HG03139 (cell line): ENCODE measurements around the gene GNL3.
"Not testable (repeated sequence)": the region's sequence is repeated elsewhere in the genome, so short reads cannot be mapped to it uniquely, and the experiment has no call there.

Experiments used
- ATAC-seq: cut with Tn5 transposase; IDR thresholded peaks from one replicate; pipeline ENCODE4 v1.9.1; 2021; ENCODE audit not compliant: unreplicated experiment

GNL3 gene

GRCh38 chr3:52685709-52686691, at the start of gene GNL3, which contains the start of gene PBRM1:
GNL3 (plus strand) TSS chr3:52686032; CDS start chr3:52686093, 61 bp downstream.
PBRM1 (minus strand) TSS chr3:52685913.
- ATAC-seq, result peak; percentile 59

DNA sequence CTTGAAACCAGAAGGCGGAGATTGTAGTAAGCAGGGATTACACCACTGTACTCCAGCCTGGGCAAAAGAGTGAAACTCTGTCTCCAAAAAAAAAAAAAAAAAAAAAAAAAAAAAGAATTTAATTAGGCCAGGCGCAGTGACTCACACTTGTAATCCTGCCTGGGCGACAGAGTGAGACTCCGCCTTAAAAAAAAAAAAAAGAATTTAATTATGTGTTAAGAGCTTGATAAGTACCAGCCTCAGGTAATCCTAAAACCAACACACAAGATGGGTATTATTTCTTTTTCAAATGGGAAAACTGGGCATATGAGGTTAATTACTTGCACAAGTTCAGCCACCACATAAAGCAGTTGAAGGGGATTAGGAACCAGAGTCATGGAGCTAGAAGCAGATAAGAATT, 49.2 kb upstream of the GNL3 start:
- no peak for ATAC-seq

DNA sequence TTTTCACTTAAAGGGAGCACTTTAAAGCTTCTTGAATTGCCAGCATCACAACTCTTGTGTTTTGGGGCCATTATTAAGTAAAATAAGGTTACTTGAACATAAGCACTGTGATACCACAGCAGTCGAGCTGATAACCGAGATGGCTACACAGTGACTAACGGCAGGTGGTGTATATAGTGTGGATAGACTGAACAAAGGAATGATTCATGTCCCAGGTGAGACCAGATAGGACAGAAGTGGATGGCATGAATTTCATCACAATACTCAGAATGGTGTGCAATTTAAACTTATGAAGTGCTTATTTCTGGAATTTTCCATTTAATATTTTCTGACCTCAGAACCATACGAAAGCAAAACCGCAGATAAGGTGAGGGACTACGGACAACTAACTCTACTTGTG, 40.3 kb upstream of the GNL3 start:
- ATAC-seq, result no peak

GRCh38 chr3:52649461-52650210, 36.2 kb upstream of the GNL3 start:
- ATAC-seq, result no peak

- no peak for ATAC-seq
Observed at GRCh38 chr3:52650439-52650838, 35.4 kb upstream of the GNL3 start.

DNA sequence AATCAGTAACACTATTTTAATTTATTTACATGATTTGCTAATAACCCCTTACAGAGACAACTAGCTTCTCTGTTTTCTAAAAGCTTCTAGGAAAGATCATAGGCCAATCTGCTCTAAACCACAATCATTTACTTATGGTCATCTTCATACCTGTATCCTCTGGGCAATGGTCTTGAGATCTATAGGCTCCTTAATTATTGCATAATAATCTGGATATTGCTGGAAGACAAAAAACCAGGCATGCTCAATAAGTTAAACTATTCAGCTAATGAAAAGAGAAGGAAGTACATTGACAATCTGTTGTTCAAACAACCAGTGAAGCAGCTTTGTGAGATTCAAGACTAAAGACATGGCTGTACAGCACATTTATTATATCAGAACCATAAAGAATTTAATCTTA, 34.2 kb upstream of the GNL3 start:
- no peak for ATAC-seq

- ATAC-seq, result no peak
Observed at GRCh38 chr3:52655895-52656294, 29.9 kb upstream of the GNL3 start.

- ATAC-seq, result no peak
Observed at GRCh38 chr3:52660046-52660445, 25.8 kb upstream of the GNL3 start.

DNA sequence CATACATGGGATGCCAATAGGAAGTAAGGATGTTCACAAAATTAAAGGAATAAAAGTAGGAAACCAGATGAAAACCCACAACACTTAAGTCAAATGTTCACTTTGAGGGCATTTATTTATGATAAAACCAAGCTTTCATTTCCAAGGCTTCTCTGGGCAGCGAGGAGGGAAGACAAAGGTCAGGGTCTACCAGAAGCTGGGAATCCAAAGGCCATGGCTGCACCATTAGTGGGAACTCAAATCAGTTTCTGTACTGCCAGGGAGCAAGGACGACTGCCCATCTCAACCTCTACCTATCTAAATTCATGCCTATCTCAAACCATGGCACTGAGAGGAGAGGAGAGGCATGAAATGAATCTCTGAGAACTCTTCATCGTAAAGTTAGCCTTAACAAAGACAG, 22.7 kb upstream of the GNL3 start:
- ATAC-seq, result no peak

- peak; percentile 63 for ATAC-seq
Observed at GRCh38 chr3:52670621-52671521, 15.0 kb upstream of the GNL3 start.

- no peak for ATAC-seq
Observed at GRCh38 chr3:52671676-52672075, 14.2 kb upstream of the GNL3 start.

DNA sequence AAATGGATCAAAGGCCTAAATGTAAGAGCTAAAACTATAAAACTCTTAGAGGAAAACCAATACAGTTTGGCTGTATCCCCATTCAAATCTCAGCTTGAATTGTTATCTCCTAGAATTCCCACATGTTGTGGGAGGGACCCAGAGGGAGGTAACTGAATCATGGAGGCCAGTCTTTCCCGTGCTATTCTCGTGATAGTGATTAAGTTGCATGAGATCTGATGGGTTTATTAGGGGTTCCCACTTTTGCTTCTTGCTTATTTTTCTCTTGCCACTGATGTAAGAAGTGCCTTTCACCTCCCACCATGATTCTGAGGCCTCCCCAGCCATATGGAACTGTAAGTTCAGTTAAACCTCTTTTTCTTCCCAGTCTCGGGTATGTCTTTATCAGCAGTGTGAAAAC, 9.6 kb upstream of the GNL3 start:
- not testable (repeated sequence) for ATAC-seq

GRCh38 chr3:52678265-52679198, 7.3 kb upstream of the GNL3 start:
- no peak for ATAC-seq

- no peak for ATAC-seq
Observed at GRCh38 chr3:52679199-52679538, 6.7 kb upstream of the GNL3 start.

GRCh38 chr3:52679811-52680210, 6.0 kb upstream of the GNL3 start:
- no peak for ATAC-seq

DNA sequence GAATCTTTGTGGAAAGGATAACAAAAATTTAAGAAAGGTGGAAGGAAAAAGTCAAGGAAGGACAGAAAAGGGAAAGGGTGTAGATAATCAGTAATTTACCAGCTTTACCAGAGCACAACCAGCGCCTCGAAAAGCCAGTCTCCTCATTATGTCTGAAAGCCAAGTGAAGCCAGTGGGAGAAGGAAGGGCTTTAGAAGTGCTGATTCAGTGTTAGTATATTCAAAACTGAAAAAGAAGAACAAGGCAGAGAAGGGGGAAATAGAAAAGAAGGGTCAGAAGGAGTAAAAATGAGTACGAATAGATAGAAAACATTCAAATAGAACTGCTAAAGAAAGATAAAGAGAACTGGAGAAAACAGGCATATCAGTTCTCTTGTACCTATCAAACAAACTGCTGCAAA, 4.2 kb upstream of the GNL3 start:
- ATAC-seq, result no peak

- ATAC-seq, result no peak
Observed at GRCh38 chr3:52682016-52682415, 3.8 kb upstream of the GNL3 start.

GRCh38 chr3:52683611-52684010, 2.2 kb upstream of the GNL3 start:
- ATAC-seq, result no peak

GRCh38 chr3:52684184-52684583, 1.6 kb upstream of the GNL3 start:
- ATAC-seq, result no peak

GRCh38 chr3:52685285-52685708, 535 bp upstream of the GNL3 start:
- ATAC-seq, result peak; percentile 82
